ENCODE data around the gene DACT1. TPM values are rescaled to one million over a fixed set of nuclear protein-coding genes. Genes with fewer than 3 reads are reported as not detected.

DACT1 gene
- total RNA-seq, 4 donors from 2014 or later, result 1.7 to 3.1 TPM; not detected in 2

DNA sequence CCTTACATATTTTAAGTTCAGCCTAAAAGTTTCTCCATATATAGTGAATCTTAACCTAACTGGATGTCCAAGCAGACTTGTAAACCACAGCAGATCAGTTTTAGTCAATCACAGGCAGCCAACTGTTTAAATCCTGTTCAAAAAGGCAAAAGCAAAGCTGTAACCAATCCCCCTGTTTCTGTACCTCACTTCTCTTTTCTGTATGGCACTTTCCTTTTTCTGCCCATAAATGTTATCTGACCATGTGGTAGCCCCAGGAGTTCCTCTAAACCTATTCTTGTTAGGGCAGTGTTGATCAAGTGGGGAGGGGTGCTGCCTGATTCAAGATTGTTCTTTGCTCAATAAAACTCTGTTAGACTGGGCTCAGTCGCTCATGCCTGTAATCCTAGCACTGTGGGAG is 8.5 kb upstream of the DACT1 start:
- no peak overlapping the region for H3K4me3 ChIP-seq
- H3K27me3 ChIP-seq, result peaks cover 0 to 15% (median 0%) of the 10 kb centered on the region in 4 donors
- no peak overlapping the region for H3K27ac ChIP-seq
- TF ChIP-seq, protein P1, sequence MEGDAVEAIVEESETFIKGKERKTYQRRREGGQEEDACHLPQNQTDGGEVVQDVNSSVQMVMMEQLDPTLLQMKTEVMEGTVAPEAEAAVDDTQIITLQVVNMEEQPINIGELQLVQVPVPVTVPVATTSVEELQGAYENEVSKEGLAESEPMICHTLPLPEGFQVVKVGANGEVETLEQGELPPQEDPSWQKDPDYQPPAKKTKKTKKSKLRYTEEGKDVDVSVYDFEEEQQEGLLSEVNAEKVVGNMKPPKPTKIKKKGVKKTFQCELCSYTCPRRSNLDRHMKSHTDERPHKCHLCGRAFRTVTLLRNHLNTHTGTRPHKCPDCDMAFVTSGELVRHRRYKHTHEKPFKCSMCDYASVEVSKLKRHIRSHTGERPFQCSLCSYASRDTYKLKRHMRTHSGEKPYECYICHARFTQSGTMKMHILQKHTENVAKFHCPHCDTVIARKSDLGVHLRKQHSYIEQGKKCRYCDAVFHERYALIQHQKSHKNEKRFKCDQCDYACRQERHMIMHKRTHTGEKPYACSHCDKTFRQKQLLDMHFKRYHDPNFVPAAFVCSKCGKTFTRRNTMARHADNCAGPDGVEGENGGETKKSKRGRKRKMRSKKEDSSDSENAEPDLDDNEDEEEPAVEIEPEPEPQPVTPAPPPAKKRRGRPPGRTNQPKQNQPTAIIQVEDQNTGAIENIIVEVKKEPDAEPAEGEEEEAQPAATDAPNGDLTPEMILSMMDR (IDR thresholded peaks at IDR 0.05), result no peak
- no peak for TF ChIP-seq POLR2A (IDR thresholded peaks at IDR 0.05)
- DNase-seq, result no peak
- no peaks in the 10 kb centered on the region for H3K36me3 ChIP-seq
- WGBS, 2 donors, result 71% methylated on average over 1 of the region's 1 CpG; no CpG with 5 or more reads in 1 of the 2 donors
- H3K9me3 ChIP-seq, result no peaks in the 10 kb centered on the region
- intact Hi-C loops (cut with DNase I), result no loop called here
- no peaks in the 10 kb centered on the region for H3K4me1 ChIP-seq

DNA sequence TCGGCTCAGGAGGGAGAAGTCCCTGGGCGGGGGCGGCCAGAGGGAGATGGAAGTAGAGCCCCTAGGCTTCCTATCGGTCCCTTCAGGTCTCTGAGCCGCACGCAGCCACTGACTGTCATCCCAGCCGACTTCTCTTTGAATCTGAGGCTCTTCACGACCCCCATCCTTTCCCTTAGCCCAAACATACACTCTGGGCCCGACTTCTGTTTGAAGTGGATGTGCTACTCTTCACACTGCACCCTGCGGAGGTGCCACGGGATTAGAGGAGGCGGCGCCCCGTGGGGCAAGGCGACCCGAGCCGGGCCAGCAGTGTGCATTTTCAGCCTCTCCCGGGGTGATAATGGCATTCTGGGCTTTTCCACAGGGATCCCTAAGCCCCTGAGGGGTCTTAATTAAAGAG is 6.0 kb upstream of the DACT1 start:
- 54 to 70% methylated on average over 6 to 12 of the region's 18 CpGs for WGBS, 2 donors
- no peak overlapping the region for H3K27ac ChIP-seq
- DNase-seq, result no peak
- H3K4me3 ChIP-seq, result no peak overlapping the region
- peaks cover 0 to 26% (median 0%) of the 10 kb centered on the region in 4 donors for H3K27me3 ChIP-seq
- no peaks in the 10 kb centered on the region for H3K9me3 ChIP-seq
- H3K36me3 ChIP-seq, result no peaks in the 10 kb centered on the region
- no peak for TF ChIP-seq POLR2A (IDR thresholded peaks at IDR 0.05)
- TF ChIP-seq, protein P1 (IDR thresholded peaks at IDR 0.05), result no peak
- intact Hi-C loops (cut with DNase I), result no loop called here
- peaks cover 0 to 20% (median 0%) of the 10 kb centered on the region in 3 donors for H3K4me1 ChIP-seq

DNA sequence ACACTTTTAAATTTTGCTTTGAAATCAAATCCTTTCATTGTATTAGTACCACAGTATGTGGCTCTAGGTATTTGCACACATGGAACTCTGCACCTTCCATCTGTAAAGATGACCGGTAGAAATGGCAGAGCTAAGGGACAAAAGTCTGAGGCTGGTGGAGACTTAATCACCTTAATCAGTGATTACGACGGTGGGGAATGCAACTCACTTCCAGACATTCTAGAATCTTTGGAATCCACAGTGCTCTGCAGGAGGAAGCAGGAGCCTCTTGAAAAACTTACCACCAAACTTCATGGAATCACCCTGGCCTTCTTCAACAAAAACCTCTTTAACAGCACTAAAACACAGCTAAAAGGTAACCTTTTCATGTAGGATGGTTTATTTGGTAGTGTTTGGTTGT is 3.9 kb upstream of the DACT1 start:
- H3K27me3 ChIP-seq, result peaks cover 0 to 45% (median 0%) of the 10 kb centered on the region in 4 donors
- no peak overlapping the region for H3K4me3 ChIP-seq
- no peaks in the 10 kb centered on the region for H3K36me3 ChIP-seq
- intact Hi-C loops (cut with DNase I), result no loop called here
- no peak overlapping the region for H3K27ac ChIP-seq
- WGBS, 2 donors, result 68 to 83% methylated on average over 3 of the region's 3 CpGs
- no peaks in the 10 kb centered on the region for H3K9me3 ChIP-seq
- no peak for DNase-seq
- H3K4me1 ChIP-seq, result peaks cover 0 to 41% (median 5%) of the 10 kb centered on the region in 3 donors
- TF ChIP-seq, protein P1 (IDR thresholded peaks at IDR 0.05), result no peak
- no peak for TF ChIP-seq POLR2A (IDR thresholded peaks at IDR 0.05)

DNA sequence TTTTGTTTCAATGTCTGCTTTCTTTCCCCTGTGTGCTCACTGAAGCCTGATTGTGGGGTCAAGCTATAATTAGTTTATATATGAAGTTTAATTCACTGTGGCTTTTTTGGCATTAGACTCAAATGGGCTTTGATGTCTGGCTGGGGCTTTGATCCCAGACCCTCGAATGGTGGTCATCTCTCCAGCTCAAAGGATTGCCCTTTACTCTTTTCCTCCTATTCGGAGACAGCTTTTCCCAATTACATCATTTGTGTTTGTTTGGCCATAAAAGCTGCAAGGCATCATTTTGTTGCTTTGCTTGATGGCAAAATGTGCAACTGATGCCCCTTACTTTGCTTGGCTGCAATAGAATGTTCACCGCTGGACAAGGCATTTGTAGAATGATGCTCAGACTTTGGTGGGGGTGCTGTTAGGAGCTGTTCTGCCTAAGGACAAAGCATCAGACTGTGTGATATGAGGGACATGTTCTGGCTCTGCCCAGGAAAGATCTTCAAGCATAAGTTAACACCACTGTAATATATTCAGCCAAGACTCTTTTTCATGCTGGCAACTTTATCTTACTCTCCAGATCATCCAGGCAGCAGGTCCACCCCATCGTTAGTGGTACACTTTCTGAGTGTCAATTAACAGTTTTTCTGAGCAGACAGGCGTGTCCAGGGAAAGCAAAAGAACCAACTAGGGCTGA is 3.2 kb upstream of the DACT1 start:
- Histone ChIP-seq H3K4me3 (no peak overlapping the region), H3K27ac (no peak overlapping the region), H3K27me3 (peaks cover 0 to 52% (median 0%) of the 10 kb centered on the region in 4 donors), H3K9me3 (no peaks in the 10 kb centered on the region), H3K36me3 (no peaks in the 10 kb centered on the region), H3K4me1 (peaks cover 0 to 48% (median 8%) of the 10 kb centered on the region in 3 donors)
- 42 to 62% methylated on average over 5 of the region's 5 CpGs for WGBS, 2 donors
- TF ChIP-seq, protein P1 (IDR thresholded peaks at IDR 0.05), result no peak
- no peak for TF ChIP-seq POLR2A (IDR thresholded peaks at IDR 0.05)
- intact Hi-C loops (cut with DNase I), result no loop called here
- DNase-seq, result no peak

DNA sequence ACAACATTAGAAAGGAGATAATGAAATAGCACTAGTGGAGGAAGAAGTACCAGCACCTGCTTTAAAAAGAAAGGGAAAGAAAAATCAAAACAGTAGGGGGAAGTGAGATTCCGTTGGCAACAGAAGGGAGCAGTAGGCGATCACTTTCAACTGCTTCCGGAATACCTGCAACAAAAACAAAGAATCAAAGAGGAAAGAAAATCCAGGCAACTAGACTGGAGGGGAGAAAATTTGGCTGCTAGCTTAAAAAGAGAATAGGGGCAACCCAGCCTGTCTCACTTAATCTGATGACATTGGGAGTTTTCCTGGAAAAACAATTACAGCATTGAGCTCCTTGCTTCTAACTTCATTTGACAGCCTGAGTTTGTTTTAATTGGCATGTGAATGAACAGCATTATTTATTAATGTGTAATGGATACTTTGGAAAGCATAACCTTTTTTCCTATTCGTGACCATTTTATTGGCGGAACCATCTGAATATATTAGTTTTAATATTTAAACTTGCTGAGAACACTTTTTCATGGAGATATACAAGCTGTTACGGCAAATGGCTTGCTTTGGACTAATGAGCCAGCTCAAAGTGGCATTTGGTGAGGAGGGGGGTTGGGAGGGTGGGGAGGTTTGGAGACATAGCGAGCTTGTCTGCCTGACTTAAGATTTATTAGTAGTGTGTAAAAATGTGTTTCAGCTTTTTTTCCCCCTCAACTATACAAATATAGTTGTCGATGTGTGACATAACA is 2.5 kb upstream of the DACT1 start:
- Histone ChIP-seq H3K36me3 (no peaks in the 10 kb centered on the region), H3K27ac (no peak overlapping the region), H3K27me3 (peaks cover 0 to 59% (median 0%) of the 10 kb centered on the region in 4 donors), H3K9me3 (no peaks in the 10 kb centered on the region), H3K4me1 (peaks cover 0 to 55% (median 8%) of the 10 kb centered on the region in 3 donors), H3K4me3 (no peak overlapping the region)
- TF ChIP-seq, protein P1 (IDR thresholded peaks at IDR 0.05), result no peak
- TF ChIP-seq POLR2A (IDR thresholded peaks at IDR 0.05), result no peak
- intact Hi-C loops (cut with DNase I), result no loop called here
- 42 to 49% methylated on average over 8 of the region's 8 CpGs for WGBS, 2 donors
- no peak for DNase-seq
